Activated CD8-positive, alpha-beta memory T cell treated with anti-CD3 and anti-CD28 coated beads, Interleukin-2, amount 10 ng/mL, durations not matched to agents 7 days and 5 days (primary cell): ENCODE measurements around the gene WDR81. TPM values are rescaled to one million over a fixed set of nuclear protein-coding genes. Genes with fewer than 3 reads are reported as not detected.
"Not testable (repeated sequence)": the region's sequence is repeated elsewhere in the genome, so short reads cannot be mapped to it uniquely, and the experiment has no call there.

Experiments
- ATAC-seq: fragments of 150-1000 bp; cut with Tn5 transposase; one replicate; pipeline ENCODE4 v1.10.0; 2021; ENCODE audit warnings: moderate library complexity
- CTCF ChIA-PET: fragments of 350-600 bp; sonication (Branson Sonifier 250); formaldehyde crosslinking; loops from one replicate; lab custom pipeline; 2021; ENCODE audit warnings: antibody characterized with exemption; lab: Charles Lee
- DNase-seq: peaks from one replicate; pipeline ENCODE4 v3.0.0-alpha.2; 2020
- H3K27ac Mint-ChIP-seq: one replicate; pipeline ENCODE4 v1.8.0; 2021; ENCODE audit warnings: mild to moderate bottlenecking, mixed read lengths
- H3K27me3 Mint-ChIP-seq: one replicate; pipeline ENCODE4 v1.8.0; 2021; ENCODE audit warnings: mixed read lengths
- H3K36me3 Mint-ChIP-seq: one replicate; pipeline ENCODE4 v1.8.0; 2021; ENCODE audit warnings: mild to moderate bottlenecking, mixed read lengths
- H3K4me1 Mint-ChIP-seq: one replicate; pipeline ENCODE4 v1.8.0; 2021; ENCODE audit warnings: mixed read lengths
- H3K4me3 Mint-ChIP-seq: one replicate; pipeline ENCODE4 v1.8.0; 2021; ENCODE audit warnings: mild to moderate bottlenecking, moderate library complexity, mixed read lengths
- H3K9me3 Mint-ChIP-seq: one replicate; pipeline ENCODE4 v1.8.0; 2022; ENCODE audit warnings: low read depth, mixed read lengths
- total RNA-seq, 2 experiments: library from RNA; stranded (reverse); gene quantifications; one replicate each; pipeline ENCODE4 v1.2.3, GENCODE V29; 2021

The WDR81 gene
- total RNA-seq, 2 experiments from 2014 or later: 28.7 to 32.1 TPM

- Mint-ChIP-seq H3K9me3 (no peaks in the 10 kb centered on the region), H3K27ac (no peak overlapping the region), H3K4me1 (peaks cover 16% of the 10 kb centered on the region), H3K27me3 (no peaks in the 10 kb centered on the region), H3K36me3 (no peaks in the 10 kb centered on the region), H3K4me3 (no peak overlapping the region)
- DNase-seq: no peak
- CTCF ChIA-PET: no interaction called here
- no peak for ATAC-seq
Measured at GRCh38 chr17:1758807-1759206, 34.3 kb downstream of the WDR81 start.

GRCh38 chr17:1759529-1759928 lies 35.0 kb downstream of the WDR81 start:
- Mint-ChIP-seq H3K36me3 (no peaks in the 10 kb centered on the region), H3K27me3 (no peaks in the 10 kb centered on the region), H3K27ac (no peak overlapping the region), H3K9me3 (no peaks in the 10 kb centered on the region), H3K4me3 (no peak overlapping the region), H3K4me1 (peaks cover 23% of the 10 kb centered on the region)
- ATAC-seq (no peak), DNase-seq (no peak)
- CTCF ChIA-PET: no interaction called here

- ATAC-seq (no peak), DNase-seq (no peak)
- Mint-ChIP-seq H3K36me3 (no peaks in the 10 kb centered on the region), H3K4me3 (no peak overlapping the region), H3K9me3 (no peaks in the 10 kb centered on the region), H3K27ac (peak overlapping the region; percentile 32), H3K4me1 (peaks cover 25% of the 10 kb centered on the region), H3K27me3 (no peaks in the 10 kb centered on the region)
- CTCF ChIA-PET: interaction anchor here (2.3 kb wide), 1 partner anchor 42 kb away, joined by 11 read pairs; no protein-coding TSS in a partner anchor
Measured at GRCh38 chr17:1762233-1762900, 37.9 kb downstream of the WDR81 start.

DNA sequence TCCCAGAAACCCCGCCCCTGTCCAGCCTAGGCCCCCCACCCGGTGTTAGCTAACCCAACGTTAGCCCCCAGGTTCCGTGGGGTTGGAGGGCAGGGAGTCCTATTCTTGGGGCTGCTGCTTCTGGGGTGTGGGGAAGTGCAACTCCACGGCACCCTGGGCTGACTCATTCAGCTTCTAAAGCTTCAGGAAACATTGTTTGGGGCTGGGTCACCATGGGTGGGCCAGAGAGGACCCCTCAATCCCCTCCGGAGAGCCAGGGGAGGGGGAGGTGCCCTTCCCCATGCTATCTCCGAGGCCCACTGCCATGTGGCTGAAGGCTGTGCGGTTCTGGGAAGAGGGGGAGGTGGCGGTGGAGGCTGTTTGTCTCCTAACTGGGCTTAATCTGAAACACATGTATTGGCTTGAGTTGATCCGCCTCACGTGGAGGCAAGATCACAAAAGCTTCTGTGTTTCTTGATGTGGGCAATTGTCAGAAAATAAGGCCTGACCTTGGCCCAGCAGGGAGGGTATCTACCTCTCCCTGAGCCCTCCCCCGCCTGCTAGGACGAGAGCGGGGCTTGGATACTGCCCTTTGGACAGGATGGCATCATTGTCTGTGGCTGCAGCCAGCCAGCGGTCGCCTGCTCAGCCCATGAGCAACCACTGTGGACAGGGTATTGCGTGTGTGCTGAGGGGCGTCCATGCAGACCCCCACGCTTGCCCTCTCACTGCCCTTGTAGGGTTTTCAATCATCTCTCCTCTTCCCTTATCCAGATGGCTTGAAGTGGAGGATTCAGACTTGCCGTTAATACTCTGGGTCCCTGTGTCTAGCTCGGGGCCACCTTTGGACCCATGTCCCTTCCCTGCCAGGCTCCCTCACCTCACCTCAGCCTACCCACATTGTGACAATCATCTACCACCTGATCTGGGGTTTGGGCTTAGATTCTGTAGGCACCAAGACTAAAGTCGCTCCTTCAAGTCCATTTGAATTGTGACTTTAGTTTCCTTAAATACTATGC lies 38.7 kb downstream of the WDR81 start:
- CTCF ChIA-PET: interaction anchor here (0.9 to 2.3 kb wide), 3 partner anchors 42 to 102 kb away, joined by 3 to 11 read pairs (median 6); no protein-coding TSS in a partner anchor
- Mint-ChIP-seq H3K9me3 (no peaks in the 10 kb centered on the region), H3K27me3 (no peaks in the 10 kb centered on the region), H3K4me1 (peaks cover 27% of the 10 kb centered on the region), H3K27ac (peak overlapping the region; percentile 79), H3K36me3 (no peaks in the 10 kb centered on the region), H3K4me3 (no peak overlapping the region)
- ATAC-seq (no peak), DNase-seq (no peak)

GRCh38 chr17:1764284-1764683 lies 39.8 kb downstream of the WDR81 start:
- peak overlapping the region; percentile 3 for H3K4me3 Mint-ChIP-seq
- H3K36me3 Mint-ChIP-seq: no peaks in the 10 kb centered on the region
- DNase-seq (peak; percentile 86), ATAC-seq (peak; percentile 92)
- H3K4me1 Mint-ChIP-seq: peaks cover 27% of the 10 kb centered on the region
- H3K27me3 Mint-ChIP-seq: no peaks in the 10 kb centered on the region
- CTCF ChIA-PET: interaction anchor here (0.7 to 2.5 kb wide), 7 partner anchors 9 to 129 kb away, joined by 3 to 13 read pairs (median 4); no protein-coding TSS in a partner anchor
- H3K9me3 Mint-ChIP-seq: no peaks in the 10 kb centered on the region
- H3K27ac Mint-ChIP-seq: peak overlapping the region; percentile 79

DNA sequence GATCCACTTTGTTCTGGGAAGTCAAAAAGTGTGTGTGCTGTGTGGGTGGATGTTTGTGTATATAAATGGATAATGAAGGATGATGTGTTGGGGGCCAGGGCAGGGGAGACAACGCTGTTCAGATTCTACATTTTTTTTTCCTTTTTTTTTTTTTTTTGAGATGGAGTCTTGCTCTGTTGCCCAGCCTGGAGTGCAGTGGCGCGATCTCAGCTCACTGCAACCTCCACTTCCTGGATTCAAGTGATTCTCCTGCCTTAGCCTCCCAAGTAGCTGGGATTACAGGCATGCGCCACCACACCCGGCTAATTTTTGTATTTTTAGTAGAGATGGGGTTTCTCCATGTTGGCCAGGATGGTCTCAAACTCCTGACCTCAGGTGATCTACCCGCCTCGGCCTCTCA lies 40.2 kb downstream of the WDR81 start:
- not testable (repeated sequence) for H3K27me3 Mint-ChIP-seq, DNase-seq, H3K36me3 Mint-ChIP-seq, H3K9me3 Mint-ChIP-seq
- Mint-ChIP-seq H3K4me1 (peaks cover 31% of the 10 kb centered on the region), H3K27ac (peak overlapping the region; percentile 79), H3K4me3 (peak overlapping the region; percentile 3)
- CTCF ChIA-PET: interaction anchor here (0.7 to 2.5 kb wide), 7 partner anchors 10 to 129 kb away, joined by 3 to 13 read pairs (median 4); no protein-coding TSS in a partner anchor
- peak; percentile 4 for ATAC-seq

DNA sequence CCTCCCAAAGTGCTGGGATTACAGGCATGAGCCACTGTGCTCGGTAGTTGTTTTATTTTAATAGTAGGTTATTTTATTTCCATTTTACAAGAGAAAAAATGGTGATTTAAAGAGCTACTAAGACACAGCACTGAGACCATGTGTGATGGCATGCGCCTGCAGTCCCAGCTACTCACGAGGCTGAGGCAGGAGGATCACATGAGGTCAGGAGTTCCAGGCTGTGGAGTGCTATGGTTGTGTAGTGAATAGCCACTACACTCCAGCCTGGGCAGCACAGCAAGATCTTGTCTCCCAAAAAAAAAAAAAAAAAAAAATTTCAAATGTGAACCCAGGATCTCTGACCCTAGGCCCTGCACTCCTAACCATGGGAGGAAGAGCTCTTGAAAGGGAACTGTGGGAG lies 41.1 kb downstream of the WDR81 start:
- Mint-ChIP-seq H3K4me3 (no peak overlapping the region), H3K27ac (no peak overlapping the region), H3K27me3 (peaks cover 5% of the 10 kb centered on the region), H3K4me1 (peaks cover 35% of the 10 kb centered on the region), H3K36me3 (no peaks in the 10 kb centered on the region), H3K9me3 (no peaks in the 10 kb centered on the region)
- CTCF ChIA-PET: interaction anchor here (0.6 to 2.5 kb wide), 4 partner anchors 11 to 437 kb away, joined by 3 to 13 read pairs (median 4); no protein-coding TSS in a partner anchor
- ATAC-seq (no peak), DNase-seq (no peak)

- DNase-seq (no peak), ATAC-seq (no peak)
- Mint-ChIP-seq H3K36me3 (no peaks in the 10 kb centered on the region), H3K27ac (no peak overlapping the region), H3K4me3 (no peak overlapping the region), H3K4me1 (peaks cover 35% of the 10 kb centered on the region), H3K27me3 (peaks cover 5% of the 10 kb centered on the region), H3K9me3 (no peaks in the 10 kb centered on the region)
- CTCF ChIA-PET: interaction anchor here (0.6 to 2.5 kb wide), 3 partner anchors 45 to 436 kb away, joined by 3 to 13 read pairs (median 4); no protein-coding TSS in a partner anchor
Measured at GRCh38 chr17:1766382-1767135, 42.1 kb downstream of the WDR81 start.

DNA sequence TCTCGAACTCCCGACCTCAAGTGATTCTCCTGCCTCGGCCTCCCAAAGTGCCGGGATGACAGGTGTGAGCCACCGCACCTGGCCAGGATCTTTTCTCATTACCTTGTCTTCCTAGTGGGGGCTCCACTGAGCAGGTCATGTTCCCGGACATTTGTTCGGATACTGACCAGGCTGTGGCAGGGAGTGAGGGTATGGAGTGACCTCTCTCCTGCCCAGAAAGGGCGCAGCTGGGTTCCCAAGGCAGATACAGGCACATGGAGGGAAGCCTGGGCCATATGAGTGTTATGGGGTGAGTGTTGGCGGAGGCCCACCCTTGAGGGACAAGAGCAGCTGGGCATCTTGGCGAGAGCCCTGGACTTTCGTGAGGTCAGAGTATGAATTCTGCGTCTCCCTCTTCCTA lies 42.9 kb downstream of the WDR81 start:
- peaks cover 5% of the 10 kb centered on the region for H3K27me3 Mint-ChIP-seq
- CTCF ChIA-PET: interaction anchor here (1.0 to 1.2 kb wide), 2 partner anchors 15 to 16 kb away, joined by 3 read pairs; no protein-coding TSS in a partner anchor
- DNase-seq (no peak), ATAC-seq (no peak)
- no peak overlapping the region for H3K4me3 Mint-ChIP-seq
- H3K4me1 Mint-ChIP-seq: peaks cover 29% of the 10 kb centered on the region
- H3K27ac Mint-ChIP-seq: no peak overlapping the region
- no peaks in the 10 kb centered on the region for H3K36me3 Mint-ChIP-seq
- no peaks in the 10 kb centered on the region for H3K9me3 Mint-ChIP-seq

DNA sequence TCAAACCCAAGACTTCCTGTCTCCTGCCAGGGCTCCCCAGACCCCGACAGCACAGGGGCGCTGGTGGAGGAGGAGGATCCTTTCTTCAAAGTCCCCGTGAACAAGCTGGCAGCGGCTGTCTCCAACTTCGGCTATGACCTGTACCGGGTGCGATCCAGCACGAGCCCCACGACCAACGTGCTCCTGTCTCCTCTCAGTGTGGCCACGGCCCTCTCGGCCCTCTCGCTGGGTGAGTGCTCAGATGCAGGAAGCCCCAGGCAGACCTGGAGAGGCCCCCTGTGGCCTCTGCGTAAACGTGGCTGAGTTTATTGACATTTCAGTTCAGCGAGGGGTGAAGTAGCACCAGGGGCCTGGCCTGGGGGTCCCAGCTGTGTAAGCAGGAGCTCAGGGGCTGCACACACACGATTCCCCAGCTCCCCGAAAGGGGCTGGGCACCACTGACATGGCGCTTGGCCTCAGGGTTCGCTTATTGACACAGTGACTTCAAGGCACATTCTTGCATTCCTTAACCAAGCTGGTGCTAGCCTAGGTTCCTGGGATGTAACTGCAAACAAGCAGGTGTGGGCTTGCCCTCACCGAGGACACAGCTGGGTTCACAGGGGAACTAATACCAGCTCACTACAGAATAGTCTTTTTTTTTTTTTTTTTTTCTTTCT lies 45.4 kb downstream of the WDR81 start:
- H3K27ac Mint-ChIP-seq: peak overlapping the region; percentile 49
- DNase-seq (no peak), ATAC-seq (peak; percentile 52)
- CTCF ChIA-PET: interaction anchor here (0.7 to 1.7 kb wide), 5 partner anchors 9 to 623 kb away, joined by 3 to 9 read pairs (median 3); no protein-coding TSS in a partner anchor
- no peaks in the 10 kb centered on the region for H3K9me3 Mint-ChIP-seq
- H3K27me3 Mint-ChIP-seq: peaks cover 5% of the 10 kb centered on the region
- peaks cover 10% of the 10 kb centered on the region for H3K4me1 Mint-ChIP-seq
- H3K36me3 Mint-ChIP-seq: no peaks in the 10 kb centered on the region
- no peak overlapping the region for H3K4me3 Mint-ChIP-seq

DNA sequence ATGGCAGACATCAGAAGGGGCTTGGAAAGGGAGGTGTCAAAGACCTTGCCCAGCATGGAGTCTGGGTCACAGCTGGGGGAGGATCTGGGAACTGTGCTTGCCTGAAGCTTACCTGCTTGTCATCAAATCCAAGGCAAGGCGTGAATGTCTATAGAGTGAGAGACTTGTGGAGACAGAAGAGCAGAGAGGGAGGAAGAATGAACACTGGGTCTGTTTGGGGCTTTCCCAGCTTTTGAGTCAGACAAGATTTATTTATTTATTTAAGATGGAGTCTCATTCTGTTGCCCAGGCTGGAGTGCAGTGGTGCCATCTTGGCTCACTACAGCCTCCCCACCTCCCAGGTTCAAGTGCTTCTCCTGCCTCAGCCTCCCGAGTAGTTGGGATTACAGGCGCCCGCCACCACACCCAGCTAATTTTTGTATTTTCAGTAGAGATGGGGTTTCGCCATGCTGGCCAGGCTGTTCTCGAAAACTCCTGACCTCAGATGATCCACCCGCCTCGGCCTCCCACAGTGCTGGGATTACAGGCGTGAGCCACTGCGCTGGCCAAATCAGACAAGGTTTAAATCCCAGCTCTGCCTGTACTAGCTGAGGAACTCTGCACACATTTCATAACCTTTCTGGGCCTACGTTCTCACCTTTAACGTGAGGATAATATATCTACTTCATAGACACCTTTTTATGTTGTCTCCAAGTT lies 48.6 kb downstream of the WDR81 start:
- H3K4me1 Mint-ChIP-seq, H3K27me3 Mint-ChIP-seq, DNase-seq, H3K4me3 Mint-ChIP-seq, H3K36me3 Mint-ChIP-seq, ATAC-seq, H3K27ac Mint-ChIP-seq, H3K9me3 Mint-ChIP-seq: not testable (repeated sequence)
- CTCF ChIA-PET: interaction anchor here (0.9 kb wide), 1 partner anchor 52 kb away, joined by 3 read pairs; no protein-coding TSS in a partner anchor
